ENCODE measurements around the gene LENG8. TPM values are rescaled to one million over a fixed set of nuclear protein-coding genes. Genes with fewer than 3 reads are reported as not detected.
"Not testable (repeated sequence)": the region's sequence is repeated elsewhere in the genome, so short reads cannot be mapped to it uniquely, and the experiment has no call there.

Gene LENG8
- total and polyA plus RNA-seq, 11 donors, result 23.6 to 93.9 (median 58.8) TPM

GRCh38 chr19:54489766-54490165 lies 40.8 kb downstream of the LENG8 start:
- Histone ChIP-seq H3K4me3 (no peak overlapping the region), H3K9me3 (no peaks in the 10 kb centered on the region), H3K27ac (no peak overlapping the region), H3K27me3 (peaks cover 0 to 74% (median 9%) of the 10 kb centered on the region in 9 donors), H3K36me3 (no peaks in the 10 kb centered on the region), H3K4me1 (no peaks in the 10 kb centered on the region)
- TF ChIP-seq CTCF (IDR thresholded peaks at IDR 0.05) (no peak), POLR2A (IDR thresholded peaks at IDR 0.05) (no peak)
- intact Hi-C loops (cut with DNase I), result loop anchor here in 3 of 10 donors (5.0 to 10.0 kb wide), 2 partner anchors 185 to 188 kb away; no protein-coding TSS in a partner anchor
- DNase-seq (no peak), ATAC-seq (no peak)
- 45 to 61% (median 54%) methylated on average over 9 of the region's 9 CpGs for WGBS, 4 donors

GRCh38 chr19:54492568-54492967 lies 43.6 kb downstream of the LENG8 start:
- DNase-seq (no peak), ATAC-seq (no peak)
- TF ChIP-seq CTCF (IDR thresholded peaks at IDR 0.05) (no peak), POLR2A (IDR thresholded peaks at IDR 0.05) (no peak)
- Histone ChIP-seq H3K9me3 (no peaks in the 10 kb centered on the region), H3K4me3 (no peak overlapping the region), H3K36me3 (no peaks in the 10 kb centered on the region), H3K4me1 (no peaks in the 10 kb centered on the region), H3K27ac (no peak overlapping the region), H3K27me3 (peaks cover 0 to 77% (median 3%) of the 10 kb centered on the region in 9 donors)
- intact Hi-C loops (cut with DNase I), result no loop called here
- 81 to 93% (median 85%) methylated on average over 16 to 18 of the region's 18 CpGs for WGBS, 4 donors

- DNase-seq; H3K9me3 ChIP-seq; H3K36me3 ChIP-seq; H3K4me1 ChIP-seq; ATAC-seq; H3K4me3 ChIP-seq; H3K27ac ChIP-seq; intact Hi-C loops (cut with DNase I): not testable (repeated sequence)
- WGBS, 4 donors, result 73 to 87% (median 81%) methylated on average over 5 of the region's 5 CpGs
- peaks cover 0 to 76% (median 3%) of the 10 kb centered on the region in 9 donors for H3K27me3 ChIP-seq
Measured at GRCh38 chr19:54493056-54493455, 44.1 kb downstream of the LENG8 start.

- WGBS, 4 donors, result 71 to 82% (median 74%) methylated on average over 10 of the region's 10 CpGs
- Histone ChIP-seq H3K9me3 (no peaks in the 10 kb centered on the region), H3K27ac (no peak overlapping the region), H3K4me1 (no peaks in the 10 kb centered on the region), H3K4me3 (no peak overlapping the region), H3K36me3 (no peaks in the 10 kb centered on the region), H3K27me3 (peaks cover 0 to 74% (median 3%) of the 10 kb centered on the region in 9 donors)
- DNase-seq, result no peak
- intact Hi-C loops (cut with DNase I), result no loop called here
- no peak for ATAC-seq
- TF ChIP-seq CTCF (IDR thresholded peaks at IDR 0.05), result no peak
- no peak for TF ChIP-seq POLR2A (IDR thresholded peaks at IDR 0.05)
Measured at GRCh38 chr19:54493967-54494585, 45.1 kb downstream of the LENG8 start.

- H3K4me3 ChIP-seq; H3K36me3 ChIP-seq; DNase-seq; intact Hi-C loops (cut with DNase I); H3K27ac ChIP-seq; ATAC-seq; H3K4me1 ChIP-seq; H3K9me3 ChIP-seq: not testable (repeated sequence)
- WGBS, 4 donors, result 62 to 66% (median 63%) methylated on average over 5 of the region's 5 CpGs
- peaks cover 0 to 70% (median 0%) of the 10 kb centered on the region in 9 donors for H3K27me3 ChIP-seq
Measured at GRCh38 chr19:54495284-54495683, 46.3 kb downstream of the LENG8 start.

- H3K9me3 ChIP-seq; intact Hi-C loops (cut with DNase I); H3K4me3 ChIP-seq; H3K36me3 ChIP-seq; H3K4me1 ChIP-seq; H3K27ac ChIP-seq; DNase-seq; ATAC-seq: not testable (repeated sequence)
- 68 to 78% (median 73%) methylated on average over 4 to 9 of the region's 15 CpGs for WGBS, 4 donors
- H3K27me3 ChIP-seq, result peaks cover 0 to 52% (median 0%) of the 10 kb centered on the region in 9 donors
Measured at GRCh38 chr19:54497747-54498450, 48.9 kb downstream of the LENG8 start.

GRCh38 chr19:54498451-54498772 lies 49.4 kb downstream of the LENG8 start:
- H3K9me3 ChIP-seq; ATAC-seq; H3K27ac ChIP-seq; H3K4me3 ChIP-seq; DNase-seq; H3K36me3 ChIP-seq; H3K4me1 ChIP-seq; intact Hi-C loops (cut with DNase I): not testable (repeated sequence)
- 74 to 79% (median 77%) methylated on average over 9 of the region's 9 CpGs for WGBS, 4 donors
- H3K27me3 ChIP-seq, result peaks cover 0 to 52% (median 0%) of the 10 kb centered on the region in 9 donors
